HL-60 (cell line): ENCODE results near the gene TRIM6.

Experiments used
- DNase-seq, 2 experiments: peaks; one replicate each; pipeline ENCODE4 v3.0.0-alpha.2; 2010 to 2020; ENCODE audit warnings: low read depth in 1 of 2, low spot score in 1 of 2
- H3K27ac ChIP-seq: fragments of 250-450 bp; sonication (Bioruptor Pico); replicated peaks from 2 replicates; pipeline ENCODE4 v1.5.1; 2020; ENCODE audit warnings: mild to moderate bottlenecking, moderate library complexity
- H3K27me3 ChIP-seq: fragments of 250-450 bp; sonication (Bioruptor Pico); 2 replicates; pipeline ENCODE4 v1.5.1; 2021; ENCODE audit warnings: mild to moderate bottlenecking, moderate library complexity; ENCODE audit not compliant: insufficient read depth, poor library complexity, severe bottlenecking
- H3K4me3 ChIP-seq: replicated peaks from 2 replicates; pipeline ENCODE4 v1.5.1; 2011; ENCODE audit warnings: mild to moderate bottlenecking, control low read depth, low read length; ENCODE audit not compliant: insufficient read depth
- CTCF ChIP-seq: IDR thresholded peaks from one replicate; pipeline ENCODE4 v1.5.1; 2011; ENCODE audit warnings: low read length, control low read depth, inconsistent platforms; ENCODE audit not compliant: insufficient read depth
- GABPA ChIP-seq: IDR thresholded peaks from 2 replicates; pipeline ENCODE4 v1.6.1; 2012; ENCODE audit warnings: low read depth
- POLR2AphosphoS5 ChIP-seq: IDR thresholded peaks from 2 replicates; pipeline ENCODE4 v1.6.1; 2012; ENCODE audit warnings: low read depth
- REST ChIP-seq: IDR thresholded peaks from 2 replicates; pipeline ENCODE4 v1.6.1; 2012; ENCODE audit warnings: low read depth; ENCODE audit not compliant: insufficient replicate concordance
- SPI1 ChIP-seq: IDR thresholded peaks from 2 replicates; pipeline ENCODE4 v1.6.1; 2012; ENCODE audit warnings: low read depth, mild to moderate bottlenecking, borderline replicate concordance
- long read RNA-seq: library from polyadenylated mRNA; unstranded; transcript quantifications from one replicate; pipeline ENCODE4 v2.0.0, GENCODE V29; 2020

Gene TRIM6
- long read RNA-seq: 0 reads

GRCh38 chr11:5596607-5597201, at the start of gene TRIM6:
TRIM6 (plus strand) TSS chr11:5596637; CDS start chr11:5596898, 261 bp downstream.
- Histone ChIP-seq H3K27me3 (no peaks in the 10 kb centered on the region), H3K27ac (peak within 1 kb of the TSS; percentile 52), H3K4me3 (peak within 1 kb of the TSS; percentile 42)
- peak; percentile 28 to 59 for DNase-seq
- TF ChIP-seq POLR2AphosphoS5: no peak

- no peak overlapping the region for H3K27ac ChIP-seq
- DNase-seq: no peak
- H3K4me3 ChIP-seq: no peak overlapping the region
- TF ChIP-seq POLR2AphosphoS5: no peak
- TF ChIP-seq SPI1: no peak
- TF ChIP-seq GABPA: no peak
- no peak for TF ChIP-seq REST
- no peak for TF ChIP-seq CTCF
- no peaks in the 10 kb centered on the region for H3K27me3 ChIP-seq
Measured at GRCh38 chr11:5547982-5548381, 48.5 kb upstream of the TRIM6 start.

- no peak for DNase-seq
- Histone ChIP-seq H3K4me3 (no peak within 1 kb of the TSS), H3K27ac (no peak within 1 kb of the TSS), H3K27me3 (no peaks in the 10 kb centered on the region)
- no peak for TF ChIP-seq CTCF
- TF ChIP-seq GABPA: no peak
- TF ChIP-seq POLR2AphosphoS5: no peak
- TF ChIP-seq SPI1: no peak
- no peak for TF ChIP-seq REST
Measured at GRCh38 chr11:5548440-5548839, 48.0 kb upstream of the TRIM6 start, which contains the start of gene OR52H1. OR52H1 (minus strand) TSS chr11:5548540; CDS start chr11:5545505, 3,035 bp downstream.

- no peak overlapping the region for H3K27ac ChIP-seq
- DNase-seq: no peak
- H3K27me3 ChIP-seq: no peaks in the 10 kb centered on the region
Measured at GRCh38 chr11:5550440-5551095, 45.9 kb upstream of the TRIM6 start.

More at GRCh38 chr11:5550440-5551095, 45.9 kb upstream of the TRIM6 start:
- no peak for TF ChIP-seq GABPA
- no peak for TF ChIP-seq SPI1
- no peak for TF ChIP-seq REST
- no peak for TF ChIP-seq POLR2AphosphoS5
- no peak for TF ChIP-seq CTCF
- H3K4me3 ChIP-seq: no peak overlapping the region
